Stimulated activated CD4-positive, alpha-beta T cell treated with anti-CD3 and anti-CD28 coated beads, TNF-alpha, amount 100 ng/mL, for 48 hours (primary cell): ENCODE results near the gene GCNT3.
A peak's percentile ranks its signal among the peaks of the same experiment; 100 is the strongest.
"Not testable (repeated sequence)": the region's sequence is repeated elsewhere in the genome, so short reads cannot be mapped to it uniquely, and the experiment has no call there.

Experiments used
- DNase-seq, 3 donors: peaks; one replicate each; pipeline ENCODE4 v3.0.0-alpha.2; 2020; ENCODE audit warnings: low read depth in 3 of 3

The GCNT3 gene

GRCh38 chr15:59618406-59618805 lies 6.8 kb downstream of the GCNT3 start:
- no peak for DNase-seq

DNA sequence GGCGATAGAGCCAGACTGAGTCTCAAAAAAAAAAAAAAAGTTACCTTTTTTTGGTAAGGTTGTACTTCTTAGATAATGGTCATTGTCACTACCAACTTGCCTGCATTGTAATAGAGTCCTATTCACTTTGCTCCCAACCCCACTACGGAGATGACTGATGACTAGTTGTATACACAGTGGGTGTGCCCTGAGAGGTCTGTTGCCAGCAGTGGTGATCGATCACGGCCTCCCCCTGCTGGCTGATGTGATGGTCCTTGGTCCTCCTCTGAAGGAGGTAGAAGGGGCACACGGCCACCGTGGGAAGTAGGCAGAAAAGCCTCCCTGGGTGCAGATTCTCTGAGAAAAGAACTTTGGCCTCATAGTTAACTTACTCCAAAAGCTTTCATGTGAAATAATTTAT lies 10.7 kb downstream of the GCNT3 start:
- DNase-seq: peak; percentile 12 to 37 (median 35)

DNA sequence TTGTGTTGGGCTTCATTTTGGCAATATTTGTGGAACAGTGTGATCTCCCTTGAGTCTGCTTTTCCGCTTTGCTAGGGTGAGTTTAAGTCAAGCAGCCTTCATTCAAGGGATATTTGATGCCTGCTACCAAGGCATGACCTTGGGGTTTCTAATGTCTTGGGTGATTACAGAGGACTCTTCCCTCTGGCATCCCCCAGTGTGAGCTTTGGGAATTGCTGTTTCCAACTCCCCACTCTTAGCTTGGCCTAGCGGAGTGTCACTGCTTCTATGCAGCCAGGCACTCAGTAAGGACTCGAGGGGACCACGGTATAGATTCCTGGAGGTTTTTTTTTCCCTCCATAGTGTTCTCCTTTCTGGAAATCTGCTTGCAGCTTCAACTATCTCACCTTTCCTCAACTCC lies 21.1 kb downstream of the GCNT3 start:
- no peak for DNase-seq

DNA sequence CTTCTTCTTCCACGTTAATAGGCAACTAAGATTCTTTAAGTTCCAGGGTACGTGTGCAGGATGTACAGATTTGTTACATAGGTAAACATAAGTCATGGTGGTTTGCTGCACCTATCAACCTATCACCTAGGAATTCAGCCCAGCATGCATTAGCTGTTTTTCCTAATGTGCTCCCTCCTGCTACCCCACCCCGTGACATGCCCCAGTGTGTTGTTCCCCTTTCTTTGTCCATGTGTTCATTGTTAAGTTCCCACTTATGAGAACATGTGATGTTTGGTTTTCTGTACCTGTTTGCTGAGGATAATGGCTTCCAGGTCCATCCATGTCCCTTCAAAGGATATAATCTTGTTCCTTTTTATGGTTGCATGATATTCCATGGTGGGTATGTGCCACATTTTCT lies 24.6 kb downstream of the GCNT3 start:
- no peak for DNase-seq

DNA sequence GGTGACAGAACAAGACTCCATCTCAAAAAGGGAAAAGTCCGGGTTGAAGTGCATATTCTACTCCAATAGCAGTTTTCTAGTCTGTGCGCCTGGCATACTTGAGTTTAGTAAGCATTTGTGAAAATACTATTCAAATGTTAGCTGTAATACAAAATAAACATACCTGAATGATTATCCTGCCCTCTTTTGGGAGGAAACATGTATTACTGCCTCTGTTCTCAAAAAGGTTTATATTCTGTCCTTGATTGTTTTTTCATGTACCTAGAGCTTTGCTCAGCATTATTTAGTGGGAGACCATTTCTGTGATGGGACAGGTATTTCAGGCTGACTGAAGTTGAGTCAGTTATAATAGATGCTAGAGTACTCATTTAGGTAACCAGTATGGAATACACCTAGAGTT lies 25.9 kb downstream of the GCNT3 start:
- not testable (repeated sequence) for DNase-seq

- no peak for DNase-seq
Observed at GRCh38 chr15:59642351-59642750, 30.8 kb downstream of the GCNT3 start.

DNA sequence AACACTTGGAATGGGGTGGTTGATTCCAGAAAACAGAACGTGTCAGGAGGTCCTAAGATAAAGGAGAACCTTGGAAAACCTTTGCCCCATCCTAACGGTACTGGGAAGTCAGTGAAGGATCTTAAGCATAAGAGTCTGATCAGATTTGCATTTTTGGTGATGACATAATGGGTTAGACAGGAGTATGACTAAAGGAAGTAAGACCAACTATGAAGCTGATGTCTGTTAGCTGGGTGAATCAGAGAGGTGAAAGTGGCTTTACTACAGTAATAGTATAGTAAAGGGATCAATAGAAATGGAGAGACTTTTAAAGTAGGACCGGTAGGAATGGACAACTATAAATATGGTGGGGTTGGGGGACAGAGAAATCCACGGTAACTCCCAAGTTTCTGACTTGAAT lies 33.2 kb downstream of the GCNT3 start:
- DNase-seq: no peak

- not testable (repeated sequence) for DNase-seq
Observed at GRCh38 chr15:59645812-59646211, 34.2 kb downstream of the GCNT3 start.

DNA sequence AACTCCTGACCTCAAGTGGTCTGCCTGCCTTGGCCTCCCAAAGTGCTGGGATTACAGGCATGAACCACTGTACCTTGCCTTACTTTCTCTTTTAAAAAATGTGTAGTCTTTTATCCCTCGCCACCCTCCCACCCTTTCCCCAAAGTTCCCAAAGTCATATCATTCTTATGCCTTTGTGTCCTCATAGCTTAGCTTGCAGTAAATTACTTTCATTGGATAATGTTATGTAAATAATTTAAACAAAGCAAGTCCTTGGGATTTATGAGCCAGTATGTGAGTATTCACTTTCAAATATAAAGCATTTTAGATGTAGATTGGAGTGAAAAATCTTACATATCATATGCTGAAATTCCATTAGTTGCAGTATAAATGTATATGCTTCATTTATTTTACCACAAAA lies 34.7 kb downstream of the GCNT3 start:
- no peak for DNase-seq

DNA sequence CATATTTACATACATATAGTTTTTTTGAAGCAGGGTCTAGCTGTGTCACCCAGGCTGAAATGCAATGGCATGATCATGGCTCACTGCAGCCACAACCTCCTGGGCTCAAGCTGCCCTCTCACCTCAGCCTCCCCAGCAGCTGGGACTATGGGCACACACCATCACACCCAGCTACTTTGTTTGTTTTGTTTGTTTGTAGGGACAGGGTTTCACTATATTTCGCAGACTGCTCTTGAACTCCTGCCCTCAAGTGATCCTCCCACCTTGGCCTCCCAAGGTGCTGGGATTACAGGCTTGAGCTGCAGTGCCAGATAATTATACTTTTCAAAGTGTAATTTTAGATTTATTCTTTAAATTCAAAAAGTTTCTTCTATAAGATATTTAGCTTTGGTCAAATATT lies 35.5 kb downstream of the GCNT3 start:
- no peak for DNase-seq

GRCh38 chr15:59649603-59650002 lies 38.0 kb downstream of the GCNT3 start:
- no peak for DNase-seq

- DNase-seq: no peak
Observed at GRCh38 chr15:59654046-59654445, 42.5 kb downstream of the GCNT3 start.

DNA sequence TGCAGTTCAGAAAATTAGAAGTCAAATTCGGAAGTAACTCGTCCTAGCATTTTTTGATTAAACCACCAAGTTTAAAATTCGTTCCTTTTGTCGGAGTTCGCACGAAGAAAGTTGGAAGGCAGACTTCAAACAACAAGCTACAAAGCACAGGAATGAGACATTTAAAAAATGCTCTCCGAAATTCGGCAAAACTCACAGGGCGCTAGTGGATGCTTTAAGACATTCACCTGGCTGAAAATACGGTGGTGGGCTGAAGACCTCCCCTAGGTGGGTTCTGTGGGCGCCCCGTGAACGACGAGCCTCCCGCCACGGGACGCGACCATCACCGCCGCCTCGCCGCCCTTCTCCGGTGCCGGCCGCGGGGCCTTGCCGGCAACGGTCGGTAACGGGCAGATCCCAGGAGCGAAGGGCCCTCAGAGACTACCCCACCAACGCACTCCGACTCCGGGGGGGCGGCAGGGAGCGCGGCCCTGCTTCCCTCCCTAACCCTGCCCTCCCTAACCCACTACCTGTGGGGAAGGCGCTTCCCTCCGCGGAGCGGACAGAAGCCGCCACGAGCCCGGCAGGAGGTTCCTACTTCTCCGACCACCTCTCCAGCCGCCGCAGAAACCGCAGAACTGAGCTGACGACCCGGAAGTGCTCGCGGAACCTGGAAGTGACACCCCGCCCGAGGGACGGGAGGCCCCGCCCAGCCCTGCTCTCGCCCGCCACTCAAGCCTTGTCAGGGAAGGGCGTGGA lies 45.5 kb downstream of the GCNT3 start, which contains the start of gene GTF2A2:
GTF2A2 (minus strand) TSS at position 619 of the 738 bp plus-strand sequence. CDS start 5,238 bp downstream, outside the sequence.
- peak; percentile 86 to 92 (median 89) for DNase-seq

- no peak for DNase-seq
Observed at GRCh38 chr15:59657635-59658125, 46.1 kb downstream of the GCNT3 start.

DNA sequence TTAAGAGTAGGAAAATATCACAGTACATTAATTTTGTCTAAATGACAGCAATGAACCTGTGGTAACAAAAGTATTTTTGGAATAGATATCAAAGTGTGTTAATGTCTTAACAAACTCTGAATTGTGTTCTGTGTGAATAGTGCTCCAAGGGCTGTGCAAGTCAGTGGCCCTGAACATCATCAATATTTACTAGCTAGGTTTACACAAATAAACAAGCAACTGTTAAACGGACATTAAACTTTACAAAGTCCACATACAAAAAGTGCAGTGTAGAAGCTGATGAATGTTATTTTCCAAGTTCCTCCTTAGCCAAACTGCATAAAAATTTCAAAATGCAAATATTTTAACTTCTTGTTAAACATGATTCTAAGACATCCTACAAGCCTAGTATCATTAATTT lies 47.8 kb downstream of the GCNT3 start:
- DNase-seq: no peak

DNA sequence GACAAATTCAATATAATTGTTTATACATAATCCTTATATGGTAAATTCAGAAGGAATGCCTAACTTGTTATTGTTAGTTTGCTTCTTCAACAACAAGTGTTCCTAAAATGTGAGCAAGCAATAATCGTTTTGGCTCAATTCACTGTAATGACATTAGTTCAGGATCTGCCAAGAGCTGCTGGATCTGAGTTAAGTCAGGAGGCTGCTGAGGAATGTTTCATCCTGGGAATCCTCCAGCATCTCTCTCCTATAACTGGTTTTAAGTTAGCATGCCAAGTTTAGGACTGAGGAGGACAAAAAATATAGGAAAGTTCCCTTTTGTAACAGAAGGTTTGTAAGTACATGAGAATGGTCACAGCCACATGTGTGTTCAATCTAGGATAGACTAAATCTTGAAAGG lies 50.7 kb downstream of the GCNT3 start:
- DNase-seq: no peak

- DNase-seq: no peak
Observed at GRCh38 chr15:59668556-59668955, 57.0 kb downstream of the GCNT3 start.
